B cell (primary cell): ENCODE measurements around the gene TRMT10A.

Experiments used
- EZH2 ChIP-seq: IDR thresholded peaks from 2 replicates; pipeline ENCODE4 v1.6.1; 2012; ENCODE audit warnings: borderline replicate concordance, low read depth, mild to moderate bottlenecking, moderate library complexity, low read length; ENCODE audit not compliant: insufficient read depth, poor library complexity, severe bottlenecking
- TF ChIP-seq, protein P1 (sequence below): fragments of 200-600 bp; IDR thresholded peaks from one replicate; pipeline ENCODE4 v1.8.0; 2022; ENCODE audit warnings: antibody characterized with exemption, mild to moderate bottlenecking

DNA sequence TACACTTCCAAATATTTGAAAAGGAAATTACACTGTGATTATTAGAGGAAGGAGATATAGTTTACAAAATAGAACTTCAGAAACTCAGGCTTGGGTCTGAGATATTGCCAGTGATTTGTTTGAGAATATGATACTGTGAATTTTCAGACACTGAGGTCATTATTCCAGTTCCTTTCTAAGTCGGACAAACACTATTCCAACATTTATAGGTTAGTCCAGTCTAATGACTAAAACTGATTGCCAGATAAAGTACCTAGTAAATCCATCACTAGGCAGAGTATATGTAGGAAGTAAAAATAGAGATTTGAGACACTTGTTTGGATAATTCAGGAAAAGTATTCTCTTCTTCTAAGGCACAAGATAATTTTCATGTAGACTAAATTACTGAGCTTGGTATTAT lies 24.0 kb upstream of the TRMT10A start:
- TF ChIP-seq EZH2: no peak
- TF ChIP-seq, protein P1, sequence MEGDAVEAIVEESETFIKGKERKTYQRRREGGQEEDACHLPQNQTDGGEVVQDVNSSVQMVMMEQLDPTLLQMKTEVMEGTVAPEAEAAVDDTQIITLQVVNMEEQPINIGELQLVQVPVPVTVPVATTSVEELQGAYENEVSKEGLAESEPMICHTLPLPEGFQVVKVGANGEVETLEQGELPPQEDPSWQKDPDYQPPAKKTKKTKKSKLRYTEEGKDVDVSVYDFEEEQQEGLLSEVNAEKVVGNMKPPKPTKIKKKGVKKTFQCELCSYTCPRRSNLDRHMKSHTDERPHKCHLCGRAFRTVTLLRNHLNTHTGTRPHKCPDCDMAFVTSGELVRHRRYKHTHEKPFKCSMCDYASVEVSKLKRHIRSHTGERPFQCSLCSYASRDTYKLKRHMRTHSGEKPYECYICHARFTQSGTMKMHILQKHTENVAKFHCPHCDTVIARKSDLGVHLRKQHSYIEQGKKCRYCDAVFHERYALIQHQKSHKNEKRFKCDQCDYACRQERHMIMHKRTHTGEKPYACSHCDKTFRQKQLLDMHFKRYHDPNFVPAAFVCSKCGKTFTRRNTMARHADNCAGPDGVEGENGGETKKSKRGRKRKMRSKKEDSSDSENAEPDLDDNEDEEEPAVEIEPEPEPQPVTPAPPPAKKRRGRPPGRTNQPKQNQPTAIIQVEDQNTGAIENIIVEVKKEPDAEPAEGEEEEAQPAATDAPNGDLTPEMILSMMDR: no peak
